NCI-H526 treated with DMSO at 0.1 percent for 48 hours (cell line): Measurements from ENCODE around the gene SLC22A25.
A peak's percentile ranks its signal among the peaks of the same experiment; 100 is the strongest.
"Not testable (repeated sequence)": the region's sequence is repeated elsewhere in the genome, so short reads cannot be mapped to it uniquely, and the experiment has no call there.

Experiments used
- DNase-seq: peaks from one replicate; lab custom pipeline; 2025; lab: John Stamatoyannopoulos, UW

Gene SLC22A25

GRCh38 chr11:63243533-63243932, at the start of gene SLC22A25:
Gene SLC22A25 (minus strand): TSS chr11:63243599. CDS start chr11:63229652, 13,947 bp downstream.
- DNase-seq = no peak

DNA sequence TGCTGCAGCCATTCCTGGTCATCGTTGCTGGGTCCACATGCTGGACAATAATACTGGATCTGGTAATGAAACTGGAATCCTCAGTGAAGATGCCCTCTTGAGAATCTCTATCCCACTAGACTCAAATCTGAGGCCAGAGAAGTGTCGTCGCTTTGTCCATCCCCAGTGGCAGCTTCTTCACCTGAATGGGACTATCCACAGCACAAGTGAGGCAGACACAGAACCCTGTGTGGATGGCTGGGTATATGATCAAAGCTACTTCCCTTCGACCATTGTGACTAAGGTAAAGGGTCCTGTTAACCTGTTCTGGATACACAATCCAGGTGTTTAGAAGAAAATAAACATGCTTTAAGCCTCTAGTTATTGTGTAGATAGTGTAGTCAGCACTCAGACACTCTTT, 46.9 kb upstream of the SLC22A25 start:
- no peak for DNase-seq

DNA sequence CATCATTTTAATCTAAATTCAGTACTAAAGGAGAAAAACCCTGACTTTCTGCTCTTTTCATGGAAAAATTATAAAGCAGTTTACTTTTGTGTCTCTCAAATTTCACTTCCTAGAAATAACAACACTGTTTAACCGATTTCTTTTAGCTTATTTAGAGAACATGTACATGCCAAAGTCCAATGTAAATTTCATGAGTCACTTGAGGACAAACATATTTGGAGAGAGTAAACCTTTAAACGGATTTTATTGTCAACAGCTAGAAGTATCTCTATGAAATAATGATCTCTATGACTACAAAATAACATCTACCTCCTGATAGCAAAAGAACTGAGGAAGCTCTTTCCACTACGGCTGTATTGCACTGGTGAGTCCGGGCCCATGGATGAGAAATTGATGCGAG, 46.3 kb upstream of the SLC22A25 start:
- no peak for DNase-seq

DNA sequence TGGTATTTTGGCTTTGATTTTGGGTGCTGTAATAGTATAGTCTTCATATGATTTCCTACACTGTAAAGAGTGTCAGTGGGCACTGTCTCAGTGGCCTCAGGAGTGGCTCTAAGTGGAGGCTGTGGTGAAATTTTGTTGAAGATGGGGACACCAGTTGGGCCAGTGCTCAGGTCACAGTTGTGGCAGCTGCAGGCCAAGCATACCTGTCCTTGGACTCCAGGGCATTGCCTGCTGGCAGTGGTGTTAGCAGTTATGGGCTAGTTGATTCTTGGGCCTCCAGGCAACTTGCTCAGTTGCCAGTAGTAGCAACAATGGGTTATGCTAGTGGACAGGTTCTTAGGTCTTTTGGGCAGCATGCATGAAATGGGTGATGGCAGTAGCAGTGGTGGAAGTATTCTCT, 39.2 kb upstream of the SLC22A25 start:
- DNase-seq = no peak

GRCh38 chr11:63280920-63281319, 37.5 kb upstream of the SLC22A25 start:
- no peak for DNase-seq

DNA sequence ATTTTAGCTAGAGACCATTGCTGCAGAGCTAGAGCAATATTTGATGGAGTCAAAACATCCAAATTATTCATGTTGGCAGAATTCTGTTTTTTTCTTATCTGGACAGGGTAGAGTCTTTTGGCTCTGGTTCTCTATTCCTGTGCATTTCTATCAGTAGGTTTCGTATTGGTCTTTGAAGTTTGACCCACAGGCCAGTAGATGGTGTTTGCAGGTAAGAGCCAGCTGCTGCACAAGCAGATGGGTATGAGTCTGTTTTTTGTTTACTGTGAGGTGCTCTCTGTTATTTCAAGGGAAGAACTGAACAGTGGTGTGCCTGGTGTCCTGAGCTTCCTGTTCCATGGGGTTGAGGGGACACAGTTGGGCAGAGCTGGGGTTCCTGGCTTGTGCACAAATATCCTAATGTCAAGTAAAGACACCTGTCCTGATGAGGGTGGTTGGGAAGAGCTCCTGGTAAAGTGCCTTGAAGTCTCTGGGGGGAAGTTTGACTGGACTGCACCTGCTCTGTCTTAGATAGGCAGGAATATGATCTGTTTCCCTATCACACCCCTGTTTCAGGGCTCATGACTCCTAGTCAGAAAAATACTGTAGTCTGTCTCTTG, 34.0 kb upstream of the SLC22A25 start:
- peak; percentile 11 for DNase-seq

GRCh38 chr11:63274776-63275175, 31.4 kb upstream of the SLC22A25 start:
- no peak for DNase-seq

- no peak for DNase-seq
Observed at GRCh38 chr11:63273685-63274084, 30.3 kb upstream of the SLC22A25 start.

- no peak for DNase-seq
Observed at GRCh38 chr11:63262547-63262946, 19.1 kb upstream of the SLC22A25 start.

DNA sequence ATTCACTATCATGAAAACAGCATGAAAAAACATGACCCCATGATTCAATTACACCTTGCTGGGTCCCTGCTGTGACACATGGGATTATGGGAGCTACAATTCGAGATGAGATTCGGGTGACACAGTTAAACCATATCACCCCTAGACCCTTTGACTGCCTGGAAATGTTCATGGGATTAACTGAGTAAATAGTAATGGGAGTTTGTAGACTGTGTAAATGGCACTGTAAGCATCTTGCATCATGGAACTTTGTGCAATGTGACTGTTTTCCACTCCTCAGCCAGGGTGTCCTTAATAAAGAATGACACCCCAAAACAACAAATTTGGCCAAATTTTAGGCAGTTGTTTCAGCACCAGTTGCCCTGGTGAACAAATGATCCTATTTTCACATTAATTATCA, 7.9 kb upstream of the SLC22A25 start:
- DNase-seq = no peak

- DNase-seq = no peak
Observed at GRCh38 chr11:63250162-63251050, 7.0 kb upstream of the SLC22A25 start.

GRCh38 chr11:63248966-63249365, 5.6 kb upstream of the SLC22A25 start:
- DNase-seq = no peak

DNA sequence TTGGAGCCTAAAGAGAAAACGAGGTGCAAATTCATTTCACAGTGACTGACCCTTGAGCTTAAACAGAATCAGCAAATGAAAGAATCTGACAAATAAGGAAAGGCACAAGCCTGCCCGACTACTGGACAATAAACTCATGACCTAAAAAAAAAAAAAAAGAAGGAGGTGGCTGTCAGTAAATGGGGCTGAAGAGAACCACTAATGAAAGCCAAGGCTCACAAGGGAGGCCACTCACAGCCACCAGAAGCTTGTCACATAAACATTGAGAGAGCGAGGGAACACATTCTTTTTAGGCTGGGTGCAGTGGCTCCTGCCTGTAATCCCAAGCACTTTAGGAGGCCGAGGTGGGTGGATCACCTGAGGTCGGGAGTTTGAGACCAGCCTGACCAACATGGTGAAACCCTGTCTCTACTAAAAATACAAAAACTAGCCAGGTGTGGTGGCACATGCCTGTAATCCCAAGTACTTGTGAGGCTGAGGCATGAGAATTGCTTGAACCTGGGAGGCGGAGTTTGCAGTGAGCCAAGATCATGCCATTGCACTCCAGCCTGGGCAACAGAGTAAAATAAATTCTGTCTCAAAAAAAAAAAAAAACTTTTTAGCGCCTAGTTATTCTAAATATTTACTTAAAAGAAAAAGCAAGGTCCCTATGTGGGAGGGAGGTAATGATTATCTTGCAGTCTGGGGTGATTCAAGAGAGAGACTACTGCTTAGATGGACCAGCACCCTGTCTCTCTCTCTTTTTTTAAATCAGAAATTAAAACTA, 4.0 kb upstream of the SLC22A25 start:
- DNase-seq = not testable (repeated sequence)

GRCh38 chr11:63246045-63246444, 2.6 kb upstream of the SLC22A25 start:
- no peak for DNase-seq

- no peak for DNase-seq
Observed at GRCh38 chr11:63244862-63245261, 1.5 kb upstream of the SLC22A25 start.

- DNase-seq = no peak
Observed at GRCh38 chr11:63242089-63242781, 1.2 kb downstream of the SLC22A25 start.

DNA sequence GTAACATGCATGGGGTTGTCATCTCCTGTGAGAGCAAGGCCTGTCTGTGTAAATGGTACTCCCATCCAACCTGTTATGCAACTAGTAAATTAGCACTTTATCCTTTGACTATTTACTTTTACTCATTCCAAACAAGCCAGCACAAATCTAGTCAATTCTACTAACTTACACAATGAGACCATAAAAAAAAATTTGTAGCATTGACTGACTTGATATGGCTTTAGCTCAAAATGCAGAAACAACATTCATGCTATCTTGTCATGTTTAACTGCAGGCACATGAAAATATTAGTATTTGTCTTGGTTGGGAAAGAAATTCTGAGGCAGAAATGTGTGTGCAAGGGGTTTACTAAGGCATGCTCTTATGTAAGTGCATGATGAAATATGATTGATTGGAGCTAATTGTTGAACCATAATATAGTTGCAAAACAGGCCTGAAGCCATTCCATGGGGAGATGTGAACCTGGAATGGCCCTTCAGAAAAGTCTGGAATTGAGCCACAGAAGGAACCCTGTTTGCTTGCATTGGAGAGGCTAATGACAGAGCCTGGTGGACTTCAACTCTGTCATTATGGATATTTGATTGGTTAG, 2.5 kb downstream of the SLC22A25 start:
- DNase-seq = no peak

GRCh38 chr11:63240098-63240497, 3.3 kb downstream of the SLC22A25 start:
- DNase-seq = no peak

GRCh38 chr11:63239254-63239653, 4.1 kb downstream of the SLC22A25 start:
- DNase-seq = no peak

GRCh38 chr11:63237413-63237812, 6.0 kb downstream of the SLC22A25 start:
- no peak for DNase-seq
